Heart right ventricle (tissue), 16 donors: Measurements from ENCODE around the gene LYPD6. TPM values are rescaled to one million over a fixed set of nuclear protein-coding genes. Genes with fewer than 3 reads are reported as not detected.

Source experiments
- ATAC-seq, 8 donors: fragments of 200-7000 bp; cut with Tn5 transposase; one replicate each; pipeline ENCODE4 v1.9.1; 2020; ENCODE audit warnings: mild to moderate bottlenecking in 8 of 8, moderate library complexity in 8 of 8, moderate number of reproducible peaks in 1 of 8
- DNase-seq, 2 donors: peaks; one replicate each; pipeline ENCODE4 v3.0.0-alpha.2; 2020
- H3K27ac ChIP-seq, 10 donors: fragments of 200-600 bp; sonication (generic) in 2 of 10; one replicate each; pipeline versions ENCODE4 v1.5.0 to v1.8.0; 2020 to 2022; ENCODE audit warnings: mild to moderate bottlenecking in 3 of 10
- H3K27me3 ChIP-seq, 7 donors: fragments of 200-600 bp; one replicate each; pipeline ENCODE4 v1.8.0; 2021 to 2022; ENCODE audit warnings: mild to moderate bottlenecking in 2 of 7
- H3K36me3 ChIP-seq, 9 donors: fragments of 200-600 bp; sonication (generic) in 1 of 9; one replicate each; pipeline versions ENCODE4 v1.5.0 to v1.8.0; 2020 to 2022; ENCODE audit warnings: mild to moderate bottlenecking in 2 of 9
- H3K4me1 ChIP-seq, 9 donors: fragments of 200-600 bp; sonication (generic) in 1 of 9; one replicate each; pipeline versions ENCODE4 v1.5.0 to v1.8.0; 2020 to 2022; ENCODE audit warnings: mild to moderate bottlenecking in 4 of 9
- H3K4me3 ChIP-seq, 10 donors: fragments of 200-600 bp; sonication (generic) in 2 of 10; one replicate each; pipeline versions ENCODE4 v1.5.0 to v1.8.0; 2020 to 2022; ENCODE audit warnings: mild to moderate bottlenecking in 7 of 10, moderate library complexity in 2 of 10
- H3K9me3 ChIP-seq, 11 donors: fragments of 200-600 bp in 10 of 11; sonication (generic) in 2 of 11; one replicate each; pipeline versions ENCODE4 v1.5.0 to v1.8.0; 2013 to 2022; ENCODE audit warnings: mild to moderate bottlenecking in 2 of 11, control low read depth in 1 of 11, moderate library complexity in 1 of 11
- CTCF ChIP-seq, 9 donors: fragments of 200-600 bp; sonication (generic) in 2 of 9; IDR thresholded peaks; one replicate each; pipeline versions ENCODE4 v1.5.0 to v1.8.0; 2021 to 2022; ENCODE audit warnings: antibody characterized with exemption in 9 of 9, mild to moderate bottlenecking in 5 of 9, moderate library complexity in 1 of 9
- WGBS, 2 donors: extraction: QIAGEN DNeasy Blood & Tissue Kit; methylation state at CpG; one replicate each; pipeline ENCODE4 v1.1.7; 2013; ENCODE audit warnings: inconsistent platforms in 1 of 2; 5-methylcytosine and 5-hydroxymethylcytosine counted together
- intact Hi-C, 10 donors: fragments of 100-400 bp; cut with DNase I; formaldehyde crosslinking; loops; one replicate each; pipeline versions ENCODE4 v1.11.1 to v1.14.2; 2022
- long read RNA-seq, 3 donors: library from polyadenylated mRNA; unstranded; transcript quantifications; one replicate each; pipeline ENCODE4 v2.0.0, GENCODE V29; 2020 to 2021
- polyA plus RNA-seq, 2 donors: library from polyadenylated mRNA; stranded (reverse); fragments of 200-250 nt; gene quantifications; one replicate each; pipeline ENCODE4 v1.2.3, GENCODE V29; 2013
- total RNA-seq, 10 donors: library from RNA; stranded (reverse); fragmentation: NEBNext Ultra II Directional in 3 of 10; extraction: Animal tissue kit (Norgen Biotek cat#: 25700) in 3 of 10; gene quantifications; one replicate each; pipeline versions ENCODE4 v1.2.1 to v1.2.4, GENCODE V29; 2021 to 2023
- donor health status: Arrhythmogenic right ventricular cardiomyopathy.
- donor health status: ischemic (EF 13 %, LVEDD 7.1; RV severe dilation, severe dysfunction).
- donor health status: healthy with polysubstance abuse.
- donor health status: DM: no; HTN: yes; CAD: no.
- donor health status: DM: no; HTN: no; CAD: no.
- donor health status: ischemic (EF 25% LVEDD 6.9; RV normal size, moderate dysfunction).
- donor health status: ischemic (EF 25% LVEDD 5.7; RV mildly dilated, moderate dysfunction).
- donor health status: healthy.
- donor health status: DM: yes; HTN: yes; CAD: no.
- donor health status: Ischemic cardiomyopathy.
- donor health status: ischemic (EF 35%, LVEDD 5.7; RV mildly dilated, moderate dysfunction).
- donor health status: nonischemic (EF 11% LVEDD 7.7; RV severe dilation, severe dysfunction).
- donor health status: DM: yes; HTN: yes; CAD: no.
- donor health status: PGD.
- donor health status: ischemic (EF 29% LVEDD 5.4; RV normal size, mild dysfunction).
- donor health status: nonischemic (EF 23%, LVEDD 6.1; RV moderate dilation, normal function).

The LYPD6 gene, protein sequence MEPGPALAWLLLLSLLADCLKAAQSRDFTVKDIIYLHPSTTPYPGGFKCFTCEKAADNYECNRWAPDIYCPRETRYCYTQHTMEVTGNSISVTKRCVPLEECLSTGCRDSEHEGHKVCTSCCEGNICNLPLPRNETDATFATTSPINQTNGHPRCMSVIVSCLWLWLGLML
- total RNA-seq (under 1 TPM in 9 of 10 donors, not detected in 1; 0.12 to 0.55 (median 0.15) TPM), polyA plus RNA-seq (under 1 TPM; 0.06 to 0.15 TPM)
- long read RNA-seq, donor 1, full-length matches to known transcripts, result 1 of 1 reads
- long read RNA-seq, donor 1, partial matches to known transcripts, result 0 of 1 reads
- long read RNA-seq, donor 1, other reads (novel, unspliced or antisense), result 0 of 1 reads
- long read RNA-seq, donor 2, result 0 reads
- long read RNA-seq, donor 3, result 0 reads

- Histone ChIP-seq H3K36me3 (no peaks in the 10 kb centered on the region), H3K27ac (no peak within 1 kb of the TSS), H3K4me1 (peaks cover 0 to 17% (median 9%) of the 10 kb centered on the region in 9 donors), H3K27me3 (peaks cover 0 to 73% (median 40%) of the 10 kb centered on the region in 7 donors), H3K4me3 (peak within 1 kb of the TSS; percentile 38 to 70 (median 58)), H3K9me3 (peaks cover 0 to 9% (median 0%) of the 10 kb centered on the region in 11 donors)
- no peak for TF ChIP-seq CTCF (IDR thresholded peaks at IDR 0.05)
- WGBS, 2 donors, result 0 to 1% methylated on average over 94 to 96 of the region's 96 CpGs
- intact Hi-C loops, result no loop called here
- DNase-seq, result peak; percentile 48 to 75
- peak; percentile 95 to 99 (median 97) for ATAC-seq
Measured at GRCh38 chr2:149330127-149331022, at the start of gene LYPD6. Gene LYPD6 (plus strand): TSS chr2:149330587. CDS start chr2:149437709, 107,122 bp downstream.

- intact Hi-C loops, result no loop called here
- TF ChIP-seq CTCF (IDR thresholded peaks at IDR 0.05), result no peak
- DNase-seq (no peak), ATAC-seq (no peak)
- Histone ChIP-seq H3K27me3 (no peaks in the 10 kb centered on the region), H3K4me3 (no peak overlapping the region), H3K9me3 (no peaks in the 10 kb centered on the region), H3K27ac (no peak overlapping the region), H3K4me1 (no peaks in the 10 kb centered on the region), H3K36me3 (no peaks in the 10 kb centered on the region)
- 89 to 93% methylated on average over 3 of the region's 3 CpGs for WGBS, 2 donors
Measured at GRCh38 chr2:149281441-149281840, 48.9 kb upstream of the LYPD6 start.

GRCh38 chr2:149290662-149291061 is 39.7 kb upstream of the LYPD6 start:
- no peak for TF ChIP-seq CTCF (IDR thresholded peaks at IDR 0.05)
- Histone ChIP-seq H3K36me3 (no peaks in the 10 kb centered on the region), H3K4me1 (no peaks in the 10 kb centered on the region), H3K27me3 (peaks cover 0 to 6% (median 0%) of the 10 kb centered on the region in 7 donors), H3K4me3 (no peak overlapping the region), H3K27ac (no peak overlapping the region), H3K9me3 (no peaks in the 10 kb centered on the region)
- DNase-seq (no peak), ATAC-seq (no peak)
- intact Hi-C loops, result no loop called here
- 59 to 64% methylated on average over 2 of the region's 2 CpGs for WGBS, 2 donors

GRCh38 chr2:149291881-149292280 is 38.5 kb upstream of the LYPD6 start:
- intact Hi-C loops, result no loop called here
- TF ChIP-seq CTCF (IDR thresholded peaks at IDR 0.05), result no peak
- H3K27me3 ChIP-seq, result peaks cover 0 to 6% (median 0%) of the 10 kb centered on the region in 7 donors

More at GRCh38 chr2:149291881-149292280, 38.5 kb upstream of the LYPD6 start:
- Histone ChIP-seq H3K27ac (no peak overlapping the region), H3K9me3 (no peaks in the 10 kb centered on the region), H3K4me1 (no peaks in the 10 kb centered on the region), H3K4me3 (no peak overlapping the region), H3K36me3 (no peaks in the 10 kb centered on the region)
- DNase-seq (no peak), ATAC-seq (no peak)
